GM18526 (cell line): ENCODE measurements around the gene PTX4.

Experiments used
- POLR2A ChIP-seq: IDR thresholded peaks from 3 replicates; pipeline ENCODE4 v1.6.1; 2011; ENCODE audit not compliant: insufficient read length; ENCODE audit errors: extremely low read depth

The PTX4 gene

DNA sequence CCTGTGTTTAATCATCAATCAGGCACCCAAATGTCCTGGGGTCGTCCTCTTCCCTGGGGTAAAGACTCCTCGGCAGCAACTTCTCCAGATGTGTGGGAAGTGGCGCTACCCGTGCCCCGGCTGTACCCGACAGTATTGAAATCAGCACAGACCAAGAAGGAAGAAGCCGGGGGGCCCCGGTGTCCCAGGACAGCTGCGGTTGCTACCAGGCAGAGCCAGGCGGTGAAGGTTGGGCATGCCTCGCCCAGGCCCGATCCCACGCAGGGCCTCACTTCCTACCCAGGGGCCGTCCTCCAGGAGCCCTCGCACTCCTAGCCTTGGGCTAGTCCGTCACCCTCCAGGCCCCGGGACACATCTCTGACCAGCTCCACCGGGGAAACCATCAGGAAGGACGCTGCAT, 35.4 kb downstream of the PTX4 start:
- TF ChIP-seq POLR2A = no peak

GRCh38 chr16:1452530-1452929, 36.2 kb downstream of the PTX4 start:
- no peak for TF ChIP-seq POLR2A

DNA sequence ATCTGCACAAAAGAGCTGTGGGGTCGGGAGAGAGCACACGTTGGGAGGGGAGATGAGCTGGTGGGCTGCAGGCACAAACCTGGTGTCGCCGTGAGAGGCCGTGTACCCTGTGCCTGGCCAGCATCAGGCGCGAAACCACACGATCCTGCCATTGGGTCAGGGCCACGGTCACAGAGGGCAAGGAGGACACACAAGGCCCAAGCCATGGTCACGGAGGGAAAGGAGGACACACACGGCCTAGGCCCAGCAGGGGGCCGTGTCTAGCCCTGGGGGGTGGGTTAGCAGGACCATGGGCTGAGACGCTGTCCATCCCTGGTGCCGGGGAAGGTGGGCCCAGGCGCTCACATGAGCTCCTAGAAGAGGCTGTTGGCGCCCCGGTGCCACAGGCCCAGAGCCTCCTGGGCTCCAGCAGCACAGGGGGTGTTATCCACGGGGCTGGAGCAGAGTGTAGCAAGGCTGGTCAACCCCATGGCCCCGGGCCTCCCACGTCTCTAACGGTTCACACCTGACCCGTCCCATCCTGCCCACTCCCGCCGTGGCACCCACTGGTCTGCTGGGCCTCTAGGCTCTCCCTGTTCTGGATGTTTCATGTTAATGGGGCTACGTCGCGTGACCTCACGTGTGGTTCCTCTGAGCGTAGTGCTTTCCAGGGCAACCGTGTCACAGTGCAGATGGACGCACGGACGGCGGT, 36.9 kb downstream of the PTX4 start:
- no peak for TF ChIP-seq POLR2A

DNA sequence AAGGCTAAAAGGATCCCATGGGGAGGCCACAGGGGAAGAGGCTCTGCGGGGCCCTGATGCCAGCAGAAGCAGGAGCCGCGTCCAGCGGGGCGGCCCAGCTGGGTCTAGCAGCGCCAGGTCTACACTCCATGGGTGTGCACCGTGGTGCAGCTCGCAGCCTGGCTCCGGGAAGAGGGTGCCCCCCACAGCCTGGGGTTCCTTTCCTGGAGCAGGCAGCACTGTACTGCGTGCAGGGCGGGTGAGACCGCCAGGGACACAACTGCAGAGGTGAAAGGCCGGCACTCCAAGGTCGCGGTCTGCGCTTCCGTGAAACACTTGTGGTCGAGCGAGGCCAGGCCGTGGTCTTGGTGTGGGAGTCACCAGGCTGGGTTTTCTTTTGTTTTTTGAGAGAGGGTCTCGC, 37.9 kb downstream of the PTX4 start:
- TF ChIP-seq POLR2A = no peak

DNA sequence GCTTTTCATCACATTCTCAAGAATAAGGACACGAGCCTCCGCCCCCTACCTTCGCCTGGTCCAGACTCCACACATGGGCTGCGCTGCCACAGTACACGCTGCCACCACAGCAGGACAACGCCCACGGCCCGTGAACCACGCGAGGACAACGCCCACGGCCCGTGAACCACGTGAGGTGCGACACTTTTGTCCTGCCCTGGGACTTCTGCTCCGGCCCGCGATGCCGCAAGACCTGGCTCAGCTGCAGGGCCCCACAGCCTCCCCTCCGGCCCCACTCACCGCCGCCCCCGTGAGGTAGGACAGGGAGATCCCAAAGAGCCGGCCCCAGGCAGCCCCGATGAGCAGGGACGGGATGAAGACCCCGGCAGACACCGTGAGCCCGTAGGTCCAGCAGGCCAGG, 38.5 kb downstream of the PTX4 start:
- TF ChIP-seq POLR2A = no peak

- TF ChIP-seq POLR2A = no peak
Observed at GRCh38 chr16:1449201-1449788, 39.4 kb downstream of the PTX4 start.

DNA sequence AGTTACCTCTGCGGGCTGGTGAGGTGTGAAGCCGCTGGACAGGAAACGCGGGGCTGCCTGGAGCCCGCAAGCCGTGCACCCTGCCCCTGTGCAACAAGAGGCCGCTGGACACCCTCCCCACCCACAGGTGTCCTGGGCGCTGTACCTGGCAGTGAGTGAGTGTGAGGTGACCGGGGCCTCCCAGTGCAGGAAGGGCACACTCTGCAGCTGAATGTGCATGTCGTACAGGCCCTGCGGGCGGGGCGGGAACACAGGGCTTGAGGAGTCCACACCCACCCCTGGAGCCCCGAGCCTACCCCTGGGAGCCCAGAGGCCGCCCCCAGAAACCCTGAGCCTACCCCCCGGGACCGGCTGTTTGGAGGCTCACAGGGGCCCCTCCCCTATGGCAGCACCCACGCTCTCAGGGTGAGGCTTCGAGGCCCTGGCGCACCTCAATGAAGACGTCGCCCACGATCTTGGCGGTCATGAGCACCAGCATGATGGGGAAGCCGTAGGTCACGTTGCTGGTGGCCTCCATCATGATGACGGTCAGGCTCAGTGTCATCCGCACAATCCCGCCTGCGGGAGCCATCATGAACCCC, 40.1 kb downstream of the PTX4 start:
- no peak for TF ChIP-seq POLR2A

GRCh38 chr16:1447965-1448364, 40.8 kb downstream of the PTX4 start:
- TF ChIP-seq POLR2A = no peak

DNA sequence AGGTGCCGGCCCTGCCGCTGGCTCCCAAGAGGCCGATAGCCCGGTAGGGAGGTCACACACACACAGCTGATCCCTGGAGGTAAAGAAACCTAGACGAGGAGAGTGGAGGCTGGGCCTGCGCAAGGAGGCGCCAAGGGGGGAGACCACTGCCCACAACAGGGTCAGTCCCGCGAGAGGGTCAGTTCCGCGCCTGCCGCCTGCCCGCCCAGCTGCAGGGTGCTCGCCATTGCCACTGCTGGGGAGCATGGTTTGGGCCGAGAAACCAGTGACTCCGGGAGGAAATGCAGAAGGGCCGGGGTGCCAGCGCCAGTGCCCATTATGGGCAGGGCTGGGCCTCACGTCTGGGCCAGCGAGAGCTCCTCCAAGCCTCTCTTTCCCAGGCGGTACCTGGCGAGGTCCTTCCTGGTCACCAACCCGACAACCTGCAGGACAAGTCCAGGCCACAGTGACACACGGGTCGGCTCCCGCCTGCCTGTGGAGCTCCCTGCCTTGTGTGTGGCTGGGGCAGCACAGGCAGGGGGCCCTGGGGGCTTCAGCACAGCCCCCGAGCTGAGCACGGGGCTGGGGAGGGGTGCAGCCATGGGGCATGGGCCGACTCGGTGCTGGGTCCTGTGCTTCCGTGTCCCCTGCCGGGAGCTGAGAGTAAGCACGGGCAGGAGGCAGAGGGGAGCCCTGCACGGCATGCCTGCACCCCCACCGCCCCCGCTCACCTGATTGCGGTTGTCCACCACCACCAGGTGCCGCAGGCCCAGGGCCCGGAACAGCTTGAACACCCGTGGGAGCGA, 42.3 kb downstream of the PTX4 start:
- no peak for TF ChIP-seq POLR2A

DNA sequence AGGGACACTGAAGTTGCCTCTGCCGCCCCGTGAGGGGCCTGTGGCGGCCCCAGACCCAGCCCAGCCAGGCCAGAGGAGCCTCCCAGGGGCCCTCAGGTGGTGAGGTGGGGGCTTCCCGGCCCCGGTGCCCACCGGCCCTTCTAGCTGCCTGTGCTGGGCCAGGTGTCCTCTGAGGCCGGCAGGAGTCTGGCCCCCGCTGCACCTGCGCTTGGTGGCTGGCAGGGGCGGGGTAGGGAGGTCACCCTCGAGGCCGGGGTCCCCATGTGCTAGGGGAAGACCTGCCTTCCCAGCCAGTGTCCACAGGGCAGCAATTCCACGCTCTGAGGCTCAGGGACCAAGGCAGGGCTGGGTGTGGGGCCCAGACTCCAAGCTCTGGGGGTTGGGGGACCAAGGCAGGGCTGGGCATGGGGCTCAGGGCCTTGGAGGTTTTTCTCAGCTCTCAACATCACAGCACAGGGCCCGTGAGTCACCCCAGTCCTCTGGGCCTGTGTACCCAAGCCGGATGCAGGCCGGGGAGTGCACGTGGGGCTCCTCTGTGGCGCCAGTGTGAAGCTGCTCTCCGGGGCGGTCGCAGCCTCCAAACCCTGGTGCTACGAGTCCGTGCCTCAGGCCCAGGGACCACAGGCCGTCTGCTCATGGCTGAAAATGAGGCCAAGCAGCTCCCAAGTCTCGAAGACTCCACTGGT, 43.1 kb downstream of the PTX4 start:
- no peak for TF ChIP-seq POLR2A

DNA sequence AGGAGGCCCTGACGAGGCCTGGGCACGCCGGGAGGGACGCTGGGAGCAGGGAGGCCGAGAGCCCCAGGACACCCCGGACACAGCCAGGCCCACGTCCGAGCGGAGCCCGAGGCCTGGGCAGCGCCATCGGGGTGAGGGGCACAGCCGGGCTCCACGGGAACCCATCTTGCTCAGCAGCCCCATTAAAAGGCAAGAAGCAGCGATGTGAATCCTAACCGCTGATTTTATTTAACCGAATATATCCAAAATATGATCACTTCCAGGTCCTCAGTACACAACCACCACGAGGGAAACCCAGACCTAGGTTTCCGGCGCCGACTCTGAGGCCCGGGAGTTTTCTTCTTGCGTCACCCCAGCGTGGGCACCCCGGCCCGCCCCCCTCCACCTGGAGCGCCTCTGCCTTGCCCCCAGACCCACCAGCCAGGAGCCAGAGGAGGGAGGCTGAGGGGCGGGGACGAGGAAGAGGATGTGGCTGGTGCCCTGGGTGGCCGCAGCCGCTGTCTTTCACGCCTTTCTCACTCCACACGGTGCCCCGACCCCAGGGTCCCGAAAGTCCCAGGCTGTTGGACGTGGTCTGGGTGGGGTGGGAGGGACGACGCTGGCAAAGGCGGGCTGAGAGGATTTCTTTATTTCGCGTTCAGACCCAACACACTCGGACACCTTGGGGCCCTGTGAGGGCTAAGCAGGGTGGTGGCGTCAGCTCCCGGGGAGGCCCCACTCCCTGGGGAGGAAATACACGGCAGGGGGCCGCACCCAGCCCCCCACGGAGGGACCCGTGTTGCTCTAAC, 43.8 kb downstream of the PTX4 start:
- TF ChIP-seq POLR2A = no peak

DNA sequence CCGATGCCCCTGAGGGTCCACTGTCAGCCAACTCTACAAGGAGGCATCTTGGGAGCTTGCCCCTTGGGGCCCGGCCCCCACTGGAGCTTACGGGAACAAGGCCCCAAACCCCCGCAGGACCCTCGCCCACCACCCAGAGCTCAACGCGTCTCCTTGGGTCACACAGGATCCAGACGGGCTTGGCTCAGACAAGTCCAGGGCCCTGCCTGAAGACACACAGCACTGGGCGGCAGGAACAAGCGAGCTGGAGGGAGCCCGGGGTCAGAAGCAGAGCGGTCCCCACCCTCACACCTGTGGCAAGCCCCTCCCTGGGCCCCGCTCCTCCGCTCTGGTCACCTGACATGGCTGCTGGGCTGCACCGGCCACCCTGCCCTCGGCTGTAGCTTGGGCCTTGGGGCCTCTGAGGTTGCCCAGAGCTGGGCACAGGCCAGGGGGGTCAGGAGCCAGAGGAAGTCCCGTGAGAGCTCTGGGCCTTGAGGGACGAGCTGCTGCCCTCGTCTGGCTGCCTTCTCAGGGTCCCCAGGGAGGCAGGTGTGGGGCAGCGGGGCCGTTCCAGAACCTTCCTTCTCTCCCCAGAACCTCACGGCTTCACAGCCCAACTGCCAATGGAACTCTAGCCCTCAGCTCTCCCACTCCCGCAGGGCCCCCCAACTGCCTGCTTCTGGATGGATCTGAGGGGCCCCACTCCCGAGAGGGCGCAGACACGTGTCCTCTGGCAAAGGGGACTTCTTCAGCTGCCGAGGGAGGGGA, 44.6 kb downstream of the PTX4 start, which contains the start of gene CCDC154:
TSS of gene CCDC154 (minus strand) at position 577 of the 750 bp plus-strand sequence. CDS start at position 343, 234 bp downstream.
- no peak for TF ChIP-seq POLR2A

DNA sequence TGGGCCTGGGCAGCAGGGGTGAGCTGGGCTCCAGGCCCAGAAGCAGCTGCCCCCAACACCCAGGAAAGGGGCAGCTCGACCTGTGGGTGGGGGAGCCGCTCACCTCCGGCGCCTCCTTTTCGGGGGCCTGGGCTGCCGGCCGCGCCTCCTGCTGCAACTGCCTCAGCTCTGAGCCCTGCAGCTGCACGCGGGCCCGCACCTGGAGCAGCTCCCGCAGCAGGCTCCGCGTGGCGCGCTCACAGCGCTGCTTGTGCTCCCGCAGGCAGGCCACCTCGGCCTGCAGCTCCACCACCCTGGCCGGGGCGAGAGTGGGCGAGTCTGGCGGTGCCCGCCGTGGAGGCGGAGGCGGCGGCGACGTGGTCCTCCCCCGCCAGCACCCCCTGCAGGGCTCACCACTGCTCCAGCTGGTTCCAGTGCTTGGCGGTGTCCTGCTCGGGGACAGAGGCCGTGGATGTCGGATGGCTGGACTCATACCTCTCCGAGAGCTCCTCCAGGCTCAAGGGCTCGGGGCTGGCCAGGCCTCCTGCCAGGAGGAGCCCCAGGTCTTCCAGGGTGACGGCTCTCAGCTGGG, 45.3 kb downstream of the PTX4 start:
- no peak for TF ChIP-seq POLR2A
